Stomach smooth muscle (tissue), 2 donors: ENCODE results near the gene GAS2L3.
"Not testable (repeated sequence)": the region's sequence is repeated elsewhere in the genome, so short reads cannot be mapped to it uniquely, and the experiment has no call there.

Experiments used
- H3K27ac ChIP-seq: one replicate; pipeline ENCODE4 v1.7.0; 2013; ENCODE audit warnings: mild to moderate bottlenecking, low read length, inconsistent platforms
- H3K27me3 ChIP-seq, 2 donors: one replicate each; pipeline ENCODE4 v1.7.0; 2013; ENCODE audit warnings: low read length in 2 of 2; ENCODE audit not compliant: insufficient read depth in 2 of 2, control insufficient read depth in 1 of 2
- H3K36me3 ChIP-seq, 2 donors: one replicate each; pipeline ENCODE4 v1.7.0; 2013; ENCODE audit warnings: low read length in 2 of 2; ENCODE audit not compliant: control insufficient read depth in 2 of 2, insufficient read depth in 2 of 2
- H3K4me1 ChIP-seq: one replicate; pipeline ENCODE4 v1.7.0; 2013; ENCODE audit warnings: low read length; ENCODE audit not compliant: control insufficient read depth, insufficient read depth
- H3K4me3 ChIP-seq, 2 donors: one replicate each; pipeline ENCODE4 v1.7.0; 2013; ENCODE audit warnings: low read length in 2 of 2
- H3K9ac ChIP-seq, 2 donors: one replicate each; pipeline ENCODE4 v1.7.0; 2013; ENCODE audit warnings: low read length in 2 of 2, mild to moderate bottlenecking in 1 of 2
- H3K9me3 ChIP-seq, 2 donors: one replicate each; pipeline ENCODE4 v1.7.0; 2013; ENCODE audit warnings: low read length in 2 of 2; ENCODE audit not compliant: control insufficient read depth in 2 of 2
- donor health status: healthy.
- donor health status: Pancreatic carcinoma.

The GAS2L3 gene

DNA sequence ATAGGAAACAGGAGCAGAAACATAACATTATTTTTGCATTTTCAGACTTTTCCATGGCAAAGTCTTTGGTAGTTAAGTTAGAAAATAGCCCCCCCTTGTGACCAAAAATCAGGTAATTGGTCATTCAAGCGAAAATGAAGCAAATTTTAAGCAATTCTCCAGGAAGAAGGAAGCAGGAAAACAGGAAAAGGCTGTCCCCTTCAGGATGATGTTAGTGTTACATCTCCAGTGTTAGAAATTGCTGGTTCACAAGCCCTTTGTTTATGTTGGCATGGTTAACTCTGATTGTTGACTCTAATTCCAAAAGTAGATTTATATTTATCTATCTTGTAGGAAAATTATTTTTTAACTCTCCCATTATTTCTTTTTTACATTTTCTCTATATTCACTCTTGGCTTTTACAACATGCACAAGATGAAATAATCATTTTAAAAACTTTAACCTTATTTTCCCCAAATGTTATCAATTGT is 18.8 kb upstream of the GAS2L3 start:
- H3K4me3 ChIP-seq, result no peak overlapping the region
- no peaks in the 10 kb centered on the region for H3K9me3 ChIP-seq
- H3K4me1 ChIP-seq, result no peaks in the 10 kb centered on the region
- H3K27ac ChIP-seq, result no peak overlapping the region
- no peak overlapping the region for H3K9ac ChIP-seq
- no peaks in the 10 kb centered on the region for H3K36me3 ChIP-seq
- no peaks in the 10 kb centered on the region for H3K27me3 ChIP-seq

DNA sequence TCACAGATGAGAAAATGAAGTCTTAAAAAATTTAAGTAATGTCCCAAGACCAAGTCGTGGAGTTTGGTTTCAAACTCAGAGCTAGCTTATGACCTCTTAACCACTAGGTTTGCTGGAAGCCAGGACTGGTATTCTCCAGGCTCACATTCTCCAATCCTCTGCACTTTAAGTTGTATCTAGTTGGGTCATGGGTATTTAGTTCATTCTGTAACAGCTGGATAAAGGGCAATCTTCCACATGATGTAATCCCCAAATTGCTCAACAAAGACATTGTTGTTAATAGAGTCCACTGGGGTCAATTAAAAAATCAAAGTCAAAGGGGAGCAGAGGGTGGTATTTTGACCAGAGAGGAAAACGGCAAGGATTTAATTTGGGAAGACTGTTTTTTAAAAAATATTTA is 17.8 kb upstream of the GAS2L3 start:
- Histone ChIP-seq H3K27ac (no peak overlapping the region), H3K4me3 (no peak overlapping the region), H3K27me3 (no peaks in the 10 kb centered on the region), H3K9ac (no peak overlapping the region), H3K36me3 (no peaks in the 10 kb centered on the region), H3K4me1 (no peaks in the 10 kb centered on the region), H3K9me3 (no peaks in the 10 kb centered on the region)

DNA sequence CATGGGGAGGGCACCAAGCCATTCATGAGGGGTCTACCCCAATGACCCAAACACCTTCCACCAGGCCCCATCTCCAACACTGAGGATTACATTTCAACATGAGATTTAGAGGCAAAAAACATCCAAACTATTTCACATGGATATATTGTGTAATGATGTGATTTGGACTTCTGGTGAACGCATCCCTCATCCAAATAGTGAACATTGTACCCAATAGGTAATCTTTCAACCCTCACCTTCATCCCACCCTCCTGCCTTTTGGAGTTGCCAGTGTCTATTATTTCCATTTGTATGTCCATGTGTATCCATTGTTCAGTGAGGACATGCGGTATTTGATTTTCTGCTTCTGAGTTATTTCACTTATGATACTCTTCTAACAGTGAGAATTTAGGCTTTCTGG is 16.1 kb upstream of the GAS2L3 start:
- H3K36me3 ChIP-seq, result no peaks in the 10 kb centered on the region
- no peak overlapping the region for H3K4me3 ChIP-seq
- H3K9ac ChIP-seq, result no peak overlapping the region
- H3K27me3 ChIP-seq, result no peaks in the 10 kb centered on the region
- H3K27ac ChIP-seq, result no peak overlapping the region
- no peaks in the 10 kb centered on the region for H3K9me3 ChIP-seq
- no peaks in the 10 kb centered on the region for H3K4me1 ChIP-seq

DNA sequence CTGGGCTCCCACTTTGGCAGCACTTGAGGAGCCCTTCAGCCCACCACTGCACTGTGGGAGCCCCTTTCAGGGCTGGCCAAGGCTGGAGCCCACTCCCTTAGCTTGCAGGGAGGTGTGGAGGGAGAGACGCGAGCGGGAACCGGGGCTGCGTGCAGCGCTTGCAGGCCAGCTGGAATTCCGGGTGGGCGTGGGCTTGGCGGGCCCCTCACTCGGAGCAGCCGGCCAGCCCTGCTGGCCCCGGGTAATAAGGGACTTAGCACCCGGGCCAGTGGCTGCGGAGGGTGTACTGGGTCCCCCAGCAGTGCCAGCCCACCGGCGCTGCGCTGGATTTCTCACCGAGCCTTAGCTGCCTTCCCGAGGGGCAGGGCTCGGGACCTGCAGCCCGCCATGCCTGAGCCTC is 14.2 kb upstream of the GAS2L3 start:
- not testable (repeated sequence) for H3K9me3 ChIP-seq, H3K27ac ChIP-seq, H3K36me3 ChIP-seq, H3K9ac ChIP-seq, H3K4me1 ChIP-seq, H3K27me3 ChIP-seq, H3K4me3 ChIP-seq

DNA sequence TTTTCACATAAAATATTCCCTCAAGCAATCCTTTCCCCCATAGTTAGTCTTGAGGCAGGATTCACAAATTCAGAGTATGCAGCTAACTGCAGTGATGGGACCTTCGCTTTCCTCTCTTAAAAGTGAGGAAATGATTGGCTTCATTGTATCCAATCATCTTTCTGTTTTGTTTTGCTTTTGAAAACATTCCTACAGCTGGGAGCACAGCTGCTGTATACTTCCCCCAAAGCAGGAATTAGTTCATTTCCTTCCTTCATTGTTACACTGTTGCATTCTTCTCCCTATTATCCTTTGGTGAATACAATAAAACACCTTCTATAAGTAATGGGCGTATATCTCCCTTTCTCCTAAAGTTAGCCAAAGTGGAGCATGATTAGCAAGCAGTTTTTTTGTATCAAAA is 9.4 kb upstream of the GAS2L3 start:
- Histone ChIP-seq H3K27me3 (peaks cover 0 to 3% of the 10 kb centered on the region in 2 donors), H3K9ac (no peak overlapping the region), H3K4me1 (no peaks in the 10 kb centered on the region), H3K27ac (no peak overlapping the region), H3K9me3 (no peaks in the 10 kb centered on the region), H3K4me3 (no peak overlapping the region), H3K36me3 (no peaks in the 10 kb centered on the region)

- H3K4me1 ChIP-seq, result no peaks in the 10 kb centered on the region
- H3K27me3 ChIP-seq, result peaks cover 0 to 3% of the 10 kb centered on the region in 2 donors
- no peaks in the 10 kb centered on the region for H3K36me3 ChIP-seq
- H3K4me3 ChIP-seq, result no peak overlapping the region
- H3K9ac ChIP-seq, result no peak overlapping the region
- H3K27ac ChIP-seq, result no peak overlapping the region
- H3K9me3 ChIP-seq, result no peaks in the 10 kb centered on the region
Measured at GRCh38 chr12:100564905-100565467, 8.5 kb upstream of the GAS2L3 start.

GRCh38 chr12:100565987-100566545 is 7.4 kb upstream of the GAS2L3 start:
- H3K27ac ChIP-seq, result no peak overlapping the region
- no peaks in the 10 kb centered on the region for H3K9me3 ChIP-seq
- H3K9ac ChIP-seq, result no peak overlapping the region
- H3K4me1 ChIP-seq, result no peaks in the 10 kb centered on the region
- no peak overlapping the region for H3K4me3 ChIP-seq
- H3K27me3 ChIP-seq, result peaks cover 0 to 3% of the 10 kb centered on the region in 2 donors
- H3K36me3 ChIP-seq, result no peaks in the 10 kb centered on the region

DNA sequence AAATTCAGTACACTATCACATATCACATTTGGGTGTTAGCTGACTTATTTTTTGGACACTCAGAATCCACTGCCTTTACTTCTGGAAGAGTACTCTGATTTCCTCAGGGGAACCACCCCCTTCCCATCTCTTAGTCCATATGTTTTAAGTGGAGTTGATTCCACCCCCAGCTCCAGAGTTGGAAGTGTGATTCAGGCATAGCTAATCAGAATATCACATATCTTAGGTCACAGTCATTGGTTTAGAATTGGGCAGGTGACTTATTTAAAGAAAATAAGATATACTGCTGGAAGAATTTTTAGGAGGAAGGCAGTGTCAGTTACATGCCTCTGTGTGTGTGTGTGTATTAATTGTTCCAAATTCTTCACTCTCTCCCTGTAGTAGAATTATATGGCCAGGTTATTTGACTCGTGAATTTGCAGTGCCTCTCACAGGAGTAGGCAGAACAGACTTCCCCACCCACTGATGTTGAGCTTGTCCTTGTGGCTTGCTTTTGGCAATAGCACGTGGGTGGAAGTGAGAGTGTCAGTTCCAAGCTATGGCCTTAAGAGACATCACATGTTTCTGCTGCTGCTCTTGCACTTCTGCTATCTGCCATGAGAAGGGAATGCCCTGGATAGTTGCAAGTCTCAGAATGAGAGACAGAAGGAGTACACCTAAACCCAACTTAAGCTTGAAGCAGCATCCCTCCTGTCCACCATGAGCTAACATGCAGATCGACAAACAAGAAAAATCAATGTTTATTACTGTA is 6.4 kb upstream of the GAS2L3 start:
- Histone ChIP-seq H3K27me3 (peaks cover 0 to 3% of the 10 kb centered on the region in 2 donors), H3K9me3 (no peaks in the 10 kb centered on the region), H3K9ac (no peak overlapping the region), H3K36me3 (no peaks in the 10 kb centered on the region), H3K4me3 (no peak overlapping the region), H3K4me1 (no peaks in the 10 kb centered on the region), H3K27ac (no peak overlapping the region)

DNA sequence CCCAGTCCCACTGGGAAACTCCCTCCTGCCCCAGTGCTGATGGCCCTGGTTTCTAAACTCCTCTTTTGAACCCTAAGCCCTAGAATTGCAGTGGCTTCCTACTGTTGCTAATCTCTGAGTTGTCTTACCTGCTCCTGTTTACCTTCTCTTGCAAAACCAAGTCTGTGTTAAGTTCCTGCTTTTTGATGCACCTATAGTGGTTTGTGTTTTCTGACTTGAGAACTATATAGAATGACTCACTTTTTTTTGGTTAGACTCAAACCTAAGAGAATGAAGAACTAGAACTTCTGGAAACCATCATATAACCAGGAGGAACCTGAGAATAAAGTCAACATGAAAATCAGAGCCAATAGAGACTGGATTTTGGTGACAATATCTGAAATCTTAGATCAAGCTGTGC is 5.5 kb upstream of the GAS2L3 start:
- Histone ChIP-seq H3K27me3 (peaks cover 0 to 3% of the 10 kb centered on the region in 2 donors), H3K9me3 (no peaks in the 10 kb centered on the region), H3K36me3 (no peaks in the 10 kb centered on the region), H3K9ac (no peak overlapping the region), H3K4me1 (no peaks in the 10 kb centered on the region), H3K27ac (no peak overlapping the region), H3K4me3 (no peak overlapping the region)

DNA sequence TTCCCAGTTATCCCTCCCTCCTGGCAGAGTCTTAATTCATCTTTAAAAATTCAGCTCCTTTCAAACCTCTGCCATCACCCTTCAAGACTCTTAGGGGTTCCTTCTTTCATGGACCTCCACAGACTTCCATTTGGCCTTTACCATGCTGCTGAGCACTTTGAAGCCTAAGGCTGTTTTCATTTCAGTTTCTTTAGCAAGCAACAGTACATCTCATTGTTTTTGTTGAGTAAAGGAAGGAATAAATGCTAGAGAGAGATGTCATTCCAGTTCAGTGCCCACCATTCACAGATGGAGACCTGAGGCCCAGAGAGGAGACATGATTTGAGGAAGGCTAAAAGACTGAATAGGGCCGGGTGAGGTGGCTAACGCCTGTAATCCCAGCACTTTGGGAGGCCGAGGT is 1.3 kb upstream of the GAS2L3 start:
- Histone ChIP-seq H3K4me3 (no peak overlapping the region), H3K9ac (no peak overlapping the region), H3K27ac (no peak overlapping the region), H3K4me1 (peaks cover 11% of the 10 kb centered on the region), H3K27me3 (no peaks in the 10 kb centered on the region), H3K36me3 (no peaks in the 10 kb centered on the region), H3K9me3 (no peaks in the 10 kb centered on the region)
